Skeletal muscle cell (primary cell): ENCODE results near the gene EFHC1.

Experiments used
- DNase-seq: peaks from one replicate; pipeline ENCODE4 v3.0.0-alpha.2; 2010; ENCODE audit warnings: low read depth
- H3K4me3 ChIP-seq: 2 replicates; pipeline ENCODE4 v1.5.1; 2011; ENCODE audit warnings: low read depth, mild to moderate bottlenecking, control low read depth, low read length, moderate library complexity

EFHC1 gene

GRCh38 chr6:52393780-52394179 is 26.4 kb upstream of the EFHC1 start:
- H3K4me3 ChIP-seq: no peak overlapping the region
- no peak for DNase-seq

- DNase-seq: no peak
- H3K4me3 ChIP-seq: no peak overlapping the region
These were observed 25.9 kb upstream of the EFHC1 start for GRCh38 chr6:52394251-52394666.

- no peak overlapping the region for H3K4me3 ChIP-seq
- no peak for DNase-seq
These were observed 24.2 kb upstream of the EFHC1 start for GRCh38 chr6:52395969-52396368.

- H3K4me3 ChIP-seq: no peak overlapping the region
- DNase-seq: no peak
These were observed 20.4 kb upstream of the EFHC1 start for GRCh38 chr6:52399511-52400312.

- DNase-seq: no peak
- H3K4me3 ChIP-seq: no peak overlapping the region
These were observed 19.7 kb upstream of the EFHC1 start for GRCh38 chr6:52400313-52401041.

- H3K4me3 ChIP-seq: no peak overlapping the region
- no peak for DNase-seq
These were observed 17.1 kb upstream of the EFHC1 start for GRCh38 chr6:52403086-52403485.

- no peak overlapping the region for H3K4me3 ChIP-seq
- no peak for DNase-seq
These were observed 16.5 kb upstream of the EFHC1 start for GRCh38 chr6:52403627-52404026.

GRCh38 chr6:52405243-52405642 is 14.9 kb upstream of the EFHC1 start:
- DNase-seq: no peak
- H3K4me3 ChIP-seq: no peak overlapping the region

- DNase-seq: no peak
These were observed 12.7 kb upstream of the EFHC1 start for GRCh38 chr6:52407467-52407866.

GRCh38 chr6:52409499-52409898 is 10.6 kb upstream of the EFHC1 start:
- no peak overlapping the region for H3K4me3 ChIP-seq
- no peak for DNase-seq

More at GRCh38 chr6:52407467-52407866, 12.7 kb upstream of the EFHC1 start:
- no peak overlapping the region for H3K4me3 ChIP-seq

- DNase-seq: no peak
- H3K4me3 ChIP-seq: no peak overlapping the region
These were observed 9.2 kb upstream of the EFHC1 start for GRCh38 chr6:52410979-52411378.

GRCh38 chr6:52411911-52412310 is 8.2 kb upstream of the EFHC1 start:
- no peak for DNase-seq
- no peak overlapping the region for H3K4me3 ChIP-seq

GRCh38 chr6:52415333-52415732 is 4.8 kb upstream of the EFHC1 start:
- DNase-seq: no peak
- H3K4me3 ChIP-seq: no peak overlapping the region

- no peak overlapping the region for H3K4me3 ChIP-seq
- DNase-seq: no peak
These were observed 4.1 kb upstream of the EFHC1 start for GRCh38 chr6:52415917-52416628.

- no peak overlapping the region for H3K4me3 ChIP-seq
- DNase-seq: no peak
These were observed 3.5 kb upstream of the EFHC1 start for GRCh38 chr6:52416629-52417151.

- H3K4me3 ChIP-seq: no peak overlapping the region
- DNase-seq: no peak
These were observed 2.4 kb upstream of the EFHC1 start for GRCh38 chr6:52417675-52418111.

- DNase-seq: no peak
- no peak overlapping the region for H3K4me3 ChIP-seq
These were observed 1.5 kb upstream of the EFHC1 start for GRCh38 chr6:52418606-52419005.

- DNase-seq: no peak
- H3K4me3 ChIP-seq: peak overlapping the region; percentile 93
These were observed 671 bp downstream of the EFHC1 start for GRCh38 chr6:52420668-52421358.

- H3K4me3 ChIP-seq: no peak overlapping the region
- DNase-seq: no peak
These were observed 2.0 kb downstream of the EFHC1 start for GRCh38 chr6:52422156-52422555.
